ENCODE measurements around the gene NFS1.

The NFS1 gene

GRCh38 chr20:35673884-35674283, 25.3 kb downstream of the NFS1 start:
- no peak for DNase-seq (ENCODE audit: low spot score)

GRCh38 chr20:35669681-35670080, 29.5 kb downstream of the NFS1 start:
- DNase-seq (ENCODE audit: low spot score): no peak

GRCh38 chr20:35669221-35669620, 29.9 kb downstream of the NFS1 start:
- DNase-seq (ENCODE audit: low spot score): no peak

- DNase-seq (ENCODE audit: low spot score): no peak
Observed at GRCh38 chr20:35665949-35666288, 33.2 kb downstream of the NFS1 start.

GRCh38 chr20:35664466-35665206, 34.5 kb downstream of the NFS1 start, which contains the start of the genes CPNE1 and RBM12:
Gene CPNE1 (minus strand): TSS chr20:35664900. CDS start chr20:35632923, 31,977 bp downstream.
Gene RBM12 (minus strand): TSS chr20:35664900. CDS start chr20:35655322, 9,578 bp downstream.
- DNase-seq (ENCODE audit: low spot score): peak; percentile 97

GRCh38 chr20:35663516-35664465, 35.4 kb downstream of the NFS1 start:
- DNase-seq (ENCODE audit: low spot score): peak; percentile 67

- no peak for DNase-seq (ENCODE audit: low spot score)
Observed at GRCh38 chr20:35662551-35662950, 36.6 kb downstream of the NFS1 start.

- no peak for DNase-seq (ENCODE audit: low spot score)
Observed at GRCh38 chr20:35661908-35662307, 37.2 kb downstream of the NFS1 start.

GRCh38 chr20:35661053-35661452, 38.1 kb downstream of the NFS1 start:
- DNase-seq (ENCODE audit: low spot score): peak; percentile 41

GRCh38 chr20:35660122-35660937, 38.8 kb downstream of the NFS1 start:
- DNase-seq (ENCODE audit: low spot score): no peak

- no peak for DNase-seq (ENCODE audit: low spot score)
Observed at GRCh38 chr20:35657271-35657670, 41.9 kb downstream of the NFS1 start.

GRCh38 chr20:35654415-35654814, 44.7 kb downstream of the NFS1 start:
- DNase-seq (ENCODE audit: low spot score): no peak

GRCh38 chr20:35653893-35654292, 45.3 kb downstream of the NFS1 start:
- no peak for DNase-seq (ENCODE audit: low spot score)

GRCh38 chr20:35653430-35653734, 45.8 kb downstream of the NFS1 start:
- no peak for DNase-seq (ENCODE audit: low spot score)

GRCh38 chr20:35652641-35653429, 46.3 kb downstream of the NFS1 start:
- DNase-seq (ENCODE audit: low spot score): no peak

- DNase-seq (ENCODE audit: low spot score): no peak
Observed at GRCh38 chr20:35651958-35652357, 47.2 kb downstream of the NFS1 start.

GRCh38 chr20:35650632-35651031, 48.5 kb downstream of the NFS1 start:
- no peak for DNase-seq (ENCODE audit: low spot score)

GRCh38 chr20:35648836-35649235, 50.3 kb downstream of the NFS1 start:
- DNase-seq (ENCODE audit: low spot score): no peak

- DNase-seq (ENCODE audit: low spot score): no peak
Observed at GRCh38 chr20:35644806-35645205, 54.3 kb downstream of the NFS1 start.

- no peak for DNase-seq (ENCODE audit: low spot score)
Observed at GRCh38 chr20:35643045-35643444, 56.1 kb downstream of the NFS1 start.

GRCh38 chr20:35641743-35642142, 57.4 kb downstream of the NFS1 start:
- DNase-seq (ENCODE audit: low spot score): no peak

- DNase-seq (ENCODE audit: low spot score): no peak
Observed at GRCh38 chr20:35640724-35641123, 58.4 kb downstream of the NFS1 start.
